Left ventricle myocardium inferior (tissue), 1 donor: ENCODE measurements around the gene SNCG. TPM values are rescaled to one million over a fixed set of nuclear protein-coding genes. Genes with fewer than 3 reads are reported as not detected.

ENCODE experiments used
- DNase-seq: peaks from one replicate; pipeline ENCODE4 v3.0.0-alpha.2; 2020
- H3K27ac ChIP-seq: fragments of 200-600 bp; replicated peaks from 2 replicates; pipeline ENCODE4 v1.8.0; 2021
- H3K27me3 ChIP-seq: fragments of 200-600 bp; 2 replicates; pipeline ENCODE4 v1.8.0; 2021; ENCODE audit warnings: low read depth
- H3K36me3 ChIP-seq: fragments of 200-600 bp; 2 replicates; pipeline ENCODE4 v1.8.0; 2021
- H3K4me1 ChIP-seq: fragments of 200-600 bp; 2 replicates; pipeline ENCODE4 v1.8.0; 2021
- H3K4me3 ChIP-seq: fragments of 200-600 bp; 2 replicates; pipeline ENCODE4 v1.8.0; 2021; ENCODE audit warnings: mild to moderate bottlenecking, moderate library complexity
- H3K9me3 ChIP-seq: fragments of 200-600 bp; replicated peaks from 2 replicates; pipeline ENCODE4 v1.8.0; 2021
- intact Hi-C: fragments of 100-400 bp; cut with micrococcal nuclease; formaldehyde crosslinking; loops from one replicate; pipeline ENCODE4 v1.11.0; 2022
- long read RNA-seq: library from polyadenylated mRNA; unstranded; transcript quantifications from one replicate; pipeline ENCODE4 v2.0.0, GENCODE V29; 2021
- total RNA-seq: library from RNA; stranded (reverse); fragmentation: NEBNext Ultra II Directional; extraction: Animal tissue kit (Norgen Biotek cat#: 25700); gene quantifications from one replicate; pipeline ENCODE4 v1.2.1, GENCODE V29; 2021
- TF ChIP-seq, protein P1 (sequence below): fragments of 200-600 bp; IDR thresholded peaks from 2 replicates; pipeline ENCODE4 v1.8.0; 2021; ENCODE audit warnings: antibody characterized with exemption, mild to moderate bottlenecking, borderline replicate concordance
- donor health status: DM: no; HTN: yes; CAD: no; lungs with severe emphysema.

Gene SNCG
- total RNA-seq = 14.7 TPM
- long read RNA-seq, transcript SNCG-202 (5 exons, 701 nt) = major isoform, 8 of 19 reads
- long read RNA-seq, partial matches to known transcripts = 0 of 19 reads
- long read RNA-seq, other reads (novel, unspliced or antisense) = 9 of 19 reads

- peak within 1 kb of the TSS; percentile 88 for H3K27ac ChIP-seq
- TF ChIP-seq, protein P1, sequence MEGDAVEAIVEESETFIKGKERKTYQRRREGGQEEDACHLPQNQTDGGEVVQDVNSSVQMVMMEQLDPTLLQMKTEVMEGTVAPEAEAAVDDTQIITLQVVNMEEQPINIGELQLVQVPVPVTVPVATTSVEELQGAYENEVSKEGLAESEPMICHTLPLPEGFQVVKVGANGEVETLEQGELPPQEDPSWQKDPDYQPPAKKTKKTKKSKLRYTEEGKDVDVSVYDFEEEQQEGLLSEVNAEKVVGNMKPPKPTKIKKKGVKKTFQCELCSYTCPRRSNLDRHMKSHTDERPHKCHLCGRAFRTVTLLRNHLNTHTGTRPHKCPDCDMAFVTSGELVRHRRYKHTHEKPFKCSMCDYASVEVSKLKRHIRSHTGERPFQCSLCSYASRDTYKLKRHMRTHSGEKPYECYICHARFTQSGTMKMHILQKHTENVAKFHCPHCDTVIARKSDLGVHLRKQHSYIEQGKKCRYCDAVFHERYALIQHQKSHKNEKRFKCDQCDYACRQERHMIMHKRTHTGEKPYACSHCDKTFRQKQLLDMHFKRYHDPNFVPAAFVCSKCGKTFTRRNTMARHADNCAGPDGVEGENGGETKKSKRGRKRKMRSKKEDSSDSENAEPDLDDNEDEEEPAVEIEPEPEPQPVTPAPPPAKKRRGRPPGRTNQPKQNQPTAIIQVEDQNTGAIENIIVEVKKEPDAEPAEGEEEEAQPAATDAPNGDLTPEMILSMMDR = no peak
- intact Hi-C loops = no loop called here
- H3K36me3 ChIP-seq = no peaks in the 10 kb centered on the region
- peak within 1 kb of the TSS; percentile 68 for H3K4me3 ChIP-seq
- no peak for DNase-seq
- no peaks in the 10 kb centered on the region for H3K27me3 ChIP-seq
- H3K9me3 ChIP-seq = no peaks in the 10 kb centered on the region
- H3K4me1 ChIP-seq = peaks cover 77% of the 10 kb centered on the region
Observed at GRCh38 chr10:86958116-86958900, at the start of gene SNCG. SNCG (plus strand) TSS chr10:86958599; CDS start chr10:86958698, 99 bp downstream.

DNA sequence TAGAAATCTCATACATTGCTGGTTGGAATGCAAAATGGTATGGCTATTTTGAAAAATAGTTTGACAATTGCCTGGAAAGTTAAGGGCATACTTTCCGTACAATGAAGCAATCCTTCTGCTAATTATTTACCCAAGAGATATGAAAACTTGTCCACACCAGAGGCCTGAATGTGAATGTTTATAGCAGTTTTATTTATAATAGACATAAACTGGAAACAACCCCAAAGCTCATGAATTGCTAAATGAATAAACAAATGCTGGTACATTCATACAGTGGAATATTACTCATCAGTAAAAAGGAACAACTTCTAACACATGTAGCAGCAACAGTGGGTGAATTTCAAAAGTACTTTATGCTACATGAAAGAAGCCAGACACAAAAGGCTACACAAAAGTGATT is 43.7 kb upstream of the SNCG start:
- H3K27ac ChIP-seq = no peak overlapping the region
- H3K27me3 ChIP-seq = no peaks in the 10 kb centered on the region
- DNase-seq = no peak
- no peak overlapping the region for H3K4me3 ChIP-seq
- intact Hi-C loops = no loop called here
- TF ChIP-seq, protein P1 = no peak
- H3K9me3 ChIP-seq = no peaks in the 10 kb centered on the region
- H3K36me3 ChIP-seq = peaks cover 54% of the 10 kb centered on the region
- peaks cover 6% of the 10 kb centered on the region for H3K4me1 ChIP-seq

DNA sequence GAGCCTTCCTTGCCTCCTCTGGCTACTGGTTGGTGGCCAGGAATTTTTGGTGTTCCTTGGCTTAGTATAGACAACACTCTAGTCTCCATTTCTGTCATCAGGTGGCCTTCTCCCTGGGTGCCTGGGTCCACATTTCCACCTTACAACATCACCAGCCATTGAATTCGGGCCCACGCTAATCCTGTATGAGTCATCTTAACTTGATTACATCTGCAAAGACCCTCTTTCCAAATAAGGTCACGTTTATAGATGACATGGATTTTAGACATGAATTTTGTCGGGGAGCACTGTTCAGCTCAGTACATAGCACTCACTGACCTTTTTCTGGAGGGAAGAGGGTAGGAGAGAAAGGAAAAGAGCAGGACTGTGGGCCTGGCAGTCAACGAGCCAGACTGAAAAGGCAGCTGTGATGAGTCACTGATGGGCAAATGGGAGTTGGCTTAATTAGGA is 40.4 kb upstream of the SNCG start:
- Histone ChIP-seq H3K4me1 (peaks cover 6% of the 10 kb centered on the region), H3K27ac (no peak overlapping the region), H3K9me3 (no peaks in the 10 kb centered on the region), H3K27me3 (no peaks in the 10 kb centered on the region), H3K4me3 (no peak overlapping the region), H3K36me3 (peaks cover 70% of the 10 kb centered on the region)
- TF ChIP-seq, protein P1 = no peak
- DNase-seq = no peak
- intact Hi-C loops = no loop called here

- Histone ChIP-seq H3K9me3 (no peaks in the 10 kb centered on the region), H3K4me3 (no peak overlapping the region), H3K27me3 (no peaks in the 10 kb centered on the region), H3K36me3 (peaks cover 56% of the 10 kb centered on the region), H3K27ac (no peak overlapping the region), H3K4me1 (peaks cover 17% of the 10 kb centered on the region)
- intact Hi-C loops = no loop called here
- TF ChIP-seq, protein P1 = no peak
- no peak for DNase-seq
Observed at GRCh38 chr10:86922553-86922961, 35.8 kb upstream of the SNCG start.

GRCh38 chr10:86929468-86930380 is 28.7 kb upstream of the SNCG start:
- intact Hi-C loops = no loop called here
- TF ChIP-seq, protein P1 = no peak
- DNase-seq = no peak
- Histone ChIP-seq H3K27me3 (no peaks in the 10 kb centered on the region), H3K27ac (no peak overlapping the region), H3K36me3 (peaks cover 47% of the 10 kb centered on the region), H3K4me3 (no peak overlapping the region), H3K4me1 (peaks cover 11% of the 10 kb centered on the region), H3K9me3 (no peaks in the 10 kb centered on the region)
